Measurements from ENCODE around the gene TUBA3C.

DNA sequence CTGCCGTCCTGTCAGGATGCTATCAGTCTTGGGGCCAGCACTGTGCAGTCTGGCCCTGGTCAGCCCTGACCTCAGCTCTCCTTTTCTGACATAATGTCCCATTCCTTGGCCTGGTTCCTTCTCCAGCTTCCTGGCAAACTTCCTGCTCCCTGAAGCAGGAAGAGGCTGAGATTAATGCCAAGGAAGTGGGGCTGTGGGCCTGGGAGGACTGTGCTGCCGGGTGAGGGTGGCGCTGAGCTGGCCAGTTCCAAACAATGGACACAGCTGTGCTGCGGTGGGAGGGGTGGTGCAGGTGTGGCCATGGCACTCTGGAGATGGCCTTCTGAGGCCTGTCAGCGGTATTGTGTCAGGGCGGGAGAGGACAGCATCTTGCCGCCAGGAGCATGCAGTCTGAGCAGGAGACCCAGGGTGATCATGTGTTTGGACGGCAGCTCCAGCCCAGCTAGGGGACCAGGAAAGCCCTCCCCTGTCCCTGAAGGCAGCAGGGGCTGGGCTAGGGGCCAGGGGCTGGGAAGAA is 30.9 kb downstream of the TUBA3C start:
- TF ChIP-seq REST (tag by site-specific recombination; IDR thresholded peaks at IDR 0.05) (no peak), ZNF132 (tag by site-specific recombination; IDR thresholded peaks at IDR 0.05; ENCODE audit: borderline replicate concordance) (no peak), ZFP37 (tag by site-specific recombination; IDR thresholded peaks at IDR 0.05) (no peak), PBX3 (CRISPR knock-in tag; IDR thresholded peaks at IDR 0.05) (no peak), KLF1 (tag by site-specific recombination; IDR thresholded peaks at IDR 0.05) (no peak), ZNF623 (tag by site-specific recombination; IDR thresholded peaks at IDR 0.05) (no peak), ZNF626 (tag by site-specific recombination; IDR thresholded peaks at IDR 0.05) (no peak), ZNF76 (tag by site-specific recombination; IDR thresholded peaks at IDR 0.05; ENCODE audit: borderline replicate concordance, low read depth) (no peak), KLF9 (tag by site-specific recombination; IDR thresholded peaks at IDR 0.05; ENCODE audit: low read depth) (no peak), REPIN1 (tag by site-specific recombination; IDR thresholded peaks at IDR 0.05; ENCODE audit: low read depth) (no peak), BCL11A (tag by site-specific recombination; IDR thresholded peaks at IDR 0.05; ENCODE audit: low read depth) (no peak)
- TF ChIP-seq, protein P1, sequence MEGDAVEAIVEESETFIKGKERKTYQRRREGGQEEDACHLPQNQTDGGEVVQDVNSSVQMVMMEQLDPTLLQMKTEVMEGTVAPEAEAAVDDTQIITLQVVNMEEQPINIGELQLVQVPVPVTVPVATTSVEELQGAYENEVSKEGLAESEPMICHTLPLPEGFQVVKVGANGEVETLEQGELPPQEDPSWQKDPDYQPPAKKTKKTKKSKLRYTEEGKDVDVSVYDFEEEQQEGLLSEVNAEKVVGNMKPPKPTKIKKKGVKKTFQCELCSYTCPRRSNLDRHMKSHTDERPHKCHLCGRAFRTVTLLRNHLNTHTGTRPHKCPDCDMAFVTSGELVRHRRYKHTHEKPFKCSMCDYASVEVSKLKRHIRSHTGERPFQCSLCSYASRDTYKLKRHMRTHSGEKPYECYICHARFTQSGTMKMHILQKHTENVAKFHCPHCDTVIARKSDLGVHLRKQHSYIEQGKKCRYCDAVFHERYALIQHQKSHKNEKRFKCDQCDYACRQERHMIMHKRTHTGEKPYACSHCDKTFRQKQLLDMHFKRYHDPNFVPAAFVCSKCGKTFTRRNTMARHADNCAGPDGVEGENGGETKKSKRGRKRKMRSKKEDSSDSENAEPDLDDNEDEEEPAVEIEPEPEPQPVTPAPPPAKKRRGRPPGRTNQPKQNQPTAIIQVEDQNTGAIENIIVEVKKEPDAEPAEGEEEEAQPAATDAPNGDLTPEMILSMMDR (tag by site-specific recombination; IDR thresholded peaks at IDR 0.05): no peak
- TF ChIP-seq, protein P2, sequence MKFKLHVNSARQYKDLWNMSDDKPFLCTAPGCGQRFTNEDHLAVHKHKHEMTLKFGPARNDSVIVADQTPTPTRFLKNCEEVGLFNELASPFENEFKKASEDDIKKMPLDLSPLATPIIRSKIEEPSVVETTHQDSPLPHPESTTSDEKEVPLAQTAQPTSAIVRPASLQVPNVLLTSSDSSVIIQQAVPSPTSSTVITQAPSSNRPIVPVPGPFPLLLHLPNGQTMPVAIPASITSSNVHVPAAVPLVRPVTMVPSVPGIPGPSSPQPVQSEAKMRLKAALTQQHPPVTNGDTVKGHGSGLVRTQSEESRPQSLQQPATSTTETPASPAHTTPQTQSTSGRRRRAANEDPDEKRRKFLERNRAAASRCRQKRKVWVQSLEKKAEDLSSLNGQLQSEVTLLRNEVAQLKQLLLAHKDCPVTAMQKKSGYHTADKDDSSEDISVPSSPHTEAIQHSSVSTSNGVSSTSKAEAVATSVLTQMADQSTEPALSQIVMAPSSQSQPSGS (tag by site-specific recombination; IDR thresholded peaks at IDR 0.05; ENCODE audit: low read depth): no peak
- TF ChIP-seq, protein P3, sequence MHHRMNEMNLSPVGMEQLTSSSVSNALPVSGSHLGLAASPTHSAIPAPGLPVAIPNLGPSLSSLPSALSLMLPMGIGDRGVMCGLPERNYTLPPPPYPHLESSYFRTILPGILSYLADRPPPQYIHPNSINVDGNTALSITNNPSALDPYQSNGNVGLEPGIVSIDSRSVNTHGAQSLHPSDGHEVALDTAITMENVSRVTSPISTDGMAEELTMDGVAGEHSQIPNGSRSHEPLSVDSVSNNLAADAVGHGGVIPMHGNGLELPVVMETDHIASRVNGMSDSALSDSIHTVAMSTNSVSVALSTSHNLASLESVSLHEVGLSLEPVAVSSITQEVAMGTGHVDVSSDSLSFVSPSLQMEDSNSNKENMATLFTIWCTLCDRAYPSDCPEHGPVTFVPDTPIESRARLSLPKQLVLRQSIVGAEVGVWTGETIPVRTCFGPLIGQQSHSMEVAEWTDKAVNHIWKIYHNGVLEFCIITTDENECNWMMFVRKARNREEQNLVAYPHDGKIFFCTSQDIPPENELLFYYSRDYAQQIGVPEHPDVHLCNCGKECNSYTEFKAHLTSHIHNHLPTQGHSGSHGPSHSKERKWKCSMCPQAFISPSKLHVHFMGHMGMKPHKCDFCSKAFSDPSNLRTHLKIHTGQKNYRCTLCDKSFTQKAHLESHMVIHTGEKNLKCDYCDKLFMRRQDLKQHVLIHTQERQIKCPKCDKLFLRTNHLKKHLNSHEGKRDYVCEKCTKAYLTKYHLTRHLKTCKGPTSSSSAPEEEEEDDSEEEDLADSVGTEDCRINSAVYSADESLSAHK (tag by site-specific recombination; IDR thresholded peaks at IDR 0.05): no peak

All from HEK293 (cell line).